NCI-H774 (cell line): Measurements from ENCODE around the gene LRRC53.
A peak's percentile ranks its signal among the peaks of the same experiment; 100 is the strongest.

Experiments
- DNase-seq: peaks from one replicate; lab custom pipeline; 2025; lab: John Stamatoyannopoulos, UW

Gene LRRC53

GRCh38 chr1:74496669-74497068, 15.7 kb downstream of the LRRC53 start:
- no peak for DNase-seq

DNA sequence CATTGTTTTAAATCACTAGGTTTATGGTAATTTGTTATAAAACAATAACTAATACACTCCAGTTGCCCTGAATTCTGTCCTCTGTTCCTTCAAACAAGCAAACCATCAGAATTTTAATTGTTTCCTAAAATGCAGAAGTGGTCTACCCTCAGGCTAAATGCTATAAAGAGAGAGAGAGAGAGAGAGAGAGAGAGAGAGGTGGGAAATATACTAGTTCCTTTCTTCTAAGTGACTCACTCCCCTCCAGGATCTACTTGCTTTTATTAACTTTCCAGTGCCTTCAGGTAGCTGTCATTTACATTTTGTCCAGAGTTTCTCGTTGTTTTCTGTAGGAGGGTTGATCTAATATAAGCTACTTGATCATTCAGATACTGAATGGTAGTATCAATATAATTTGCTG, 26.4 kb downstream of the LRRC53 start:
- DNase-seq = no peak

DNA sequence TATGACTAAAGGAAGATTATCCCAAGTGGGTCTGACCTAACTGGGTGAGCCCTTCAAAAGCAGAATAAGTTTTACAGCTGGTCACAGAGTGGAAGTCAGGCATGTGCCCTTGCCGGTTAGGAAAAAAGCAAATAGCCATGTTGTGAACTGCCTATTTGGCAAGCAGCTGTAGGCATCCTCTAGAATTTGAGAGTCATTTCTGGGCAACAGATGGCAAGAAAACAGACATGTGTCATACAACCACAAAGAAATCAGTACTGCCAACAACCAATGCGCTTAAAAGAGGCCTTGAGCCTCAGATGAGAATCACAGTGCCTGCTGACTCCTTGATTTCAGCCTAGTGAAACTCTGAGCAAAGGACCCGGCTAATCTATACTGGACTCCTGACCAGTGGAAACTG, 26.8 kb downstream of the LRRC53 start:
- DNase-seq = no peak

DNA sequence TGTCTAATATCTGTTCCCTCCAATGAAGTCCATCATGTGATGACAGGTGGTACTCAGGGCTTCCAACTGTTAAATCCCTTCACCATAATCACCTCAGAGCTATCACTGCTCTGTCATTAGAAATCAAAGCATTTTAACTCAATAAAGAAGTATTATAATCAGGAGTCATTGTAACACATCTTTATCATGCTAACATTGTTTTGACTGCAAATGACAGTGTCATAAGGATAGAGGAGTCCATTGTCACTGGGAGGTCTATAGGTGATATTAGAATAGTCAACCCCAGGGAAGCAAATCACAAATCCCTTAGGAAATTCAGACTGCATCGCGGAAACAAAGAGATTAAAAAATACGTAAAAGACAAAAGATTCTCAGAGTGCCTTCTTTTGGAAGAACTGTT, 30.8 kb downstream of the LRRC53 start:
- DNase-seq = no peak

GRCh38 chr1:74480068-74480467, 32.3 kb downstream of the LRRC53 start:
- DNase-seq = no peak

DNA sequence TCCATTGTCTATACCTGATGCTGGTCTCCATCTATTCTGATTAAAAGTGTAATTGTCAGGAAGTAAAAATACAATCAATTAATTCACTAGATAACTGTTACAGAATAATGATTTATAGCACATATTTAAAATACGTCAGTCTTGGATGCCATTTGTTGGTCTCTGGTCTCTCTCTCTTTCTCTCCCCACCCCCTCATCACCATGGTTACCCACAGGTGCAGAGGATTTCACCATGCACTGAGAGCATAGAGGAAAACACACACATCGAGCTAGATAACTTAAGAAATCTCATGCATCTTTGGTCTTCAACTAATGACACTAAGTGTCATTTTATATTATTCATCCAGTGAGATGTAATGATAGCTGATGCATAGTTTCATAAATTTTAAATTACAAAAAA, 33.4 kb downstream of the LRRC53 start:
- DNase-seq = peak; percentile 40

GRCh38 chr1:74474585-74474984, 37.8 kb downstream of the LRRC53 start:
- no peak for DNase-seq

DNA sequence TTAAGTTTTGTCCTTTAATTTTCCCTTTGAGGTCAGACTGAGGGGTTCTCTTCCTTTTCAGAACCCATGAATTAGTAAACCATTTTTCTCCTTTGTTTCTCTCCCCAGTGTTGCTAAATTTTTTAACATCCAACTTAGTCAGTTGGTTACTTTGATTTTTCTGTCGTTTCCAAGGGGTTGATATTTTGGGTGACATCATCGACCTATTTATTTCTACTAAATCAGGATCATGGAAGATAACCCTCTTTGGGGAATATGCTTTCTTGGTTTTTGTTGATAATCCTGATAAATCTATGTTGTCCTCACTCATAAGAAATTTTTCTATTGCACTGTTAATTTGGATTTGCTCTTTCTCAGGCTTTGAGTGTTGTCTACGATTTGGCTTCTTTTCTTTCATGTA, 40.9 kb downstream of the LRRC53 start:
- no peak for DNase-seq

- no peak for DNase-seq
Observed at GRCh38 chr1:74470936-74471335, 41.5 kb downstream of the LRRC53 start.

DNA sequence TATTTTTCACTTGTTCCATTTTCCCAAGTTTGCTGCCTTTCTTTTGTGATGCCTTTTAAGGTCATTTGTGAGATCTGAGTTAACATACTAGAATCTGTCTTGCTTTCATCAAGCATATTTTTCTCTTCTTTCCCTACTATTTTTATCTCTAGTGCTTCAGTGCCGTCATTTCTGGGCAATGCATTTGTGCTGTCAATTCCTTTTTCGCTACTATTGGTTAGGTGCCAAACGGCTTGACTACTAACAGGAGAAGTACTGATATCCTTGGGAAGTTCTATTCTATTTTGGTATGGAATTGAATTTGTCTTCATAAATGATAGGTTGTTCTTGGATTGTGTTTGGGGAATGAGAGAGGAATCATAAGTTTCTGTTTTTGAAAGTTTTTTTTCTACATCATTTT, 42.2 kb downstream of the LRRC53 start:
- DNase-seq = no peak

DNA sequence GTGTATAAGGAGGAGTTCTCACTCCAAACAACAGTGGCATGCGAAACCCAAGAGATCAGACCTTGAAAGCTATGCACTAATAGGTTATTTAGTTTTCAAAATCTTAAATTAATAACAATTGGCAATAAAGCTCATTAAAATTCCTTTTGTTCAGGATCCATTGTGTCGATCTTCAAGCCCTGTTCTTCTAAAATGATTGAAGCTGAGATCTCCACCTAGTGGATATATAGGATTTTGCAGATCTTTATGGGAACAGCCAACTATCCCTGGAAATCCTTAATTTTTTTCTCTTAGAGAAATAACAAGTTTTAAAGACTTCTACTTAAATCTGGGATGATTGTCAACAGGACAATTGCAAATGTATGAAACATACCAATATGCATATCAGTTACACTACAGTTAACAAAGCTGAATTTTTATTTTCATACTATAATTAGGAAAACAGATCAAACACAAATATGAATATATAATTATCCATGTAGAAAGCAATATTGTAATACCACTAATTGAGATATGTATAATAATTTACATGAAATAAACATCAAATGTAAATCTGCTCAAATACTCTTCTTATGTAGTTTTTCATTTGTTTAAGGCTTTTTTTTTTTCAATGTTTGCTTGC, 43.3 kb downstream of the LRRC53 start:
- peak; percentile 63 for DNase-seq

- DNase-seq = peak; percentile 91
Observed at GRCh38 chr1:74467786-74468377, 44.5 kb downstream of the LRRC53 start.

DNA sequence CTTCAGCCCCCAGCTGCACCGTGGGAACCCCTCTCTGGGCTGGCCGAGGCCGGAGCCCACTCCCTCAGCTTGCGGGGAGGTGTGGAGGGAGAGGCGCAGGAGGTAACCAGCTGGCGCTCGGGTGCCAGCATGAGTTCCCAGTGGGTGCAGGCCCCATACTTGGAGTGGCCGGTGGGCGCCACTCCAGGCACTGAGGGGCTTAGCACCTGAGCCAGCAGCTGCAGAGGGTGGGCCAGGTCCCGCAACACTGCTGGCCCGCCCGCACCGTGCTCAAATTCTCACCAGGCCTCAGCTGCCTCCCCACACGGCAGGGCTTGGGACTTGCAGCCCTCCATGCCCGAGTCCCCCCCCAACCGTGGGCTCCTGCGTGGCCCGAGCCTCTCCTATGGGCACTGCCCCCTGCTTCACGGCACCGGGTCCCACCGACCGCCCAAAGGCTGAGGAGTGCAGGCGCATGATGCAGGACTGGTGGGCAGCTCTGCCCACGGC, 47.2 kb downstream of the LRRC53 start:
- no peak for DNase-seq

GRCh38 chr1:74464037-74464436, 48.4 kb downstream of the LRRC53 start:
- DNase-seq = no peak

DNA sequence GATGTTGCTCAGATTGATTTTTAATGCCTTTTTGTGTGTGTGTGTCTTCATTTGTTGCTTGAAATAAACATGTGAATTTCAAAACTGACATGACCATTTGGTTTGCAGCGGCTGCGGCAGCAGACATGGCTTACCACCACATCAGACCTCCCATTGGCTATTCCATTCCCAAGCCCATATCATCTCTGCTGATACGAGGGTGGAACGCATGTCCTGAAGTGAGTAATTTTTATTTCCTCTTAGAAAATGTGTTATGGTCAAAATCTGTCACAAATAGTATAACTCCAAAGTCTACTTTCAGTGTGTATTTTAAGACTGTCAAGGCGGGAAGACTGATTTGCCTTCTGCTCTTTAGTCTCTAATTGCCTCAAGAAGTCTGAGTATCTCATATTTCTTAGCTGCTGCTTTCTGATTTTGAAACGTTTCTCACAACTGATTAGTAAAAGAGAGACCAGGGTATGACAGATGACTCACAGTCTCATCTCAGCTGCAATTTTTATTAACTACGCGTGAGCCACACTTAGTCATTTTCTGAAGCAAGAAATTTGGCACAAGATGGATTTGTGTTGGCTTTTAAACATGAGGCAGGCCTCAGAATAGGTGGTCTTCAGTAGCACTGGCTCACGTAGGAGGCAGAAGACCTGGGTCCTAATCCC, 49.0 kb downstream of the LRRC53 start:
- DNase-seq = no peak

GRCh38 chr1:74457253-74457652, 55.2 kb downstream of the LRRC53 start:
- no peak for DNase-seq

DNA sequence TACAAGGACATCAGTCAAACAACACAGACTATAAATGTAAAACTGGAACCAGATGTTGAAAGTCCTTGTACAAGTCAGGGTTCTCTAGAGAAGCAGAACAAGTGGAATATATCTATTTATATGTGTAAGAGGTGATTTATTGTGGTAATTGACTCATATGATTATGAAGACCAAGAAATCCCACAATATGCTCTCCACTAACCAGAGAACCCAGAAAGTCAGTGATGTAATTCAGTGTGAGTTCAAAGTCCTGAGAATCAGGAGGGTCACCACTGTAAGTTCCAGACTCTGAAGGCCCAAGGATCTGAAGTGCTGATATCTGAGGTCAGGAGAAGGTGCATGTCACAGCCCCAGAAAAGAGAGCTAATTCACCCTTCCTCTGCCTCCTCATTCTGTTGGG, 57.0 kb downstream of the LRRC53 start:
- no peak for DNase-seq

DNA sequence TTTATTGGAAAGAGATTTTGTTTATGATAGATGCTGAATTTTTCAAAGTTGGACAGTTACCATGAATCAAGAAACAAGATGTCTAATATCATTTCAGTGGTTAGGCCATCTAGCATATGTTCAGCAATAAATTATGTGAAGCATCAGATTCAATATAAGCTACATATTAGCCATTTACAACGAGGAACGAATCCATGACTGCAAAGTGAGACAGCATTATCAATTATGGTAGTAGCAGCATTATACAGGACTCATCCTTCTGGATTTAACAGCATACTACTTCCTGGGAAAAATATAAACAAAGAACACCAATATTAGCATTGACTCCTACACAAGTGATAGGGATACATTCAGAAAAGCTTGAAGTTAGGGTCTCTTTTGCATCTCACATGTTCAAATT, 59.1 kb downstream of the LRRC53 start:
- DNase-seq = no peak

- no peak for DNase-seq
Observed at GRCh38 chr1:74452035-74452434, 60.4 kb downstream of the LRRC53 start.

DNA sequence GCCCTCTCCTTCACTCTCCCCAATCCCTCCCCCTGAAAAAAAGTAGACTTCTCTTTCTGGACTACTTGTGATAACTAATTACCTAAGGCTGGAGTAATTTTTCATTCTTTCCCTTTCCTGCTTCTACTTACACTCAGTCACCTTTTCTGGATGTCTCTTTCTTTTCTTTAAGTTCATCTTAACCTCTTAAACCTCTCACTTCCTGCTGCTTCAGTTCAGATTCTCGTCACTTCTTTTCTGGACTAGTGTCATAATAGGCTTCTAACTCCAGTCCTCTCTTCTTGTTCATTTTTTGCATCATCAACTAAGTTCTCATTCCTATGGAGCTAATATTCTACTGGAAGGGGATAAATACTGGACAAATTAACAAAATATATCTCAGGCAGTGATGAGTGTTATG, 75.4 kb downstream of the LRRC53 start:
- no peak for DNase-seq

DNA sequence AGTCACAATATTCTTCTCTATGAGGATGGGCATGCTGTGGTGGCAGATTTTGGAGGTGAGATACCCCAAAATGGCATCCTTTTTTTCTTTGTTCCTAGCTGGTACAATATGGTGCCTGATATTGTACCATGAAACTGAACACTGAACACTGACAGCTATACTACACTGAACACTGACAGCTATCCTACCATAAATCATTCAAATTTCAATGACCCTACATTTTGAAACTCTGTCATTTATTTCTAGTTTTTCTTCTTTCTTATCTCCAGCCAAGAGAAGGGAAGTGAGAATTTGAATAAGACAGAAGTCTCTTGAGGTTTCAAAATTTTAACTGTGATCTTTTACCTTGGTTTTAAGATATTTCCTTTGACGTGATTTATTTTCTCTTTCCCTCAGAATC, 76.3 kb downstream of the LRRC53 start:
- no peak for DNase-seq

DNA sequence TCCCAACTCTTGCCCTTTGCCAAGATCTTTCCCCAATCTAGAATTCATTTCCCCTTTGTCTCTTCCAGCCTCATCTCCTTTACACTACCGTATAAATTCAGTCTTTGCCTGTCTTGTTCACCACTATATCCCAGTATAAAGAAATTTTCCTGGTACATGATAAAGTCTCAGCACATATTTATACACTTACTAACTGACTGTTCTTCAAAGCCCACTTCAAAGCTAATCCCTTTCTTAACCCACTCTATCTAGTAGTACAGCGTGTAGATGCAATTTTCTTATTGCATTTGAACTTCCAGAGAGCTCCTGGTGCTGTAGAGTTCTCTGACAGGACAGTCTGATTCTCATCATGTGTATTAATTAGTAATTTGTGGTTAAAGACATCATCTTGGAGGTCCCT, 78.1 kb downstream of the LRRC53 start:
- no peak for DNase-seq

- no peak for DNase-seq
Observed at GRCh38 chr1:74432325-74432724, 80.1 kb downstream of the LRRC53 start.

DNA sequence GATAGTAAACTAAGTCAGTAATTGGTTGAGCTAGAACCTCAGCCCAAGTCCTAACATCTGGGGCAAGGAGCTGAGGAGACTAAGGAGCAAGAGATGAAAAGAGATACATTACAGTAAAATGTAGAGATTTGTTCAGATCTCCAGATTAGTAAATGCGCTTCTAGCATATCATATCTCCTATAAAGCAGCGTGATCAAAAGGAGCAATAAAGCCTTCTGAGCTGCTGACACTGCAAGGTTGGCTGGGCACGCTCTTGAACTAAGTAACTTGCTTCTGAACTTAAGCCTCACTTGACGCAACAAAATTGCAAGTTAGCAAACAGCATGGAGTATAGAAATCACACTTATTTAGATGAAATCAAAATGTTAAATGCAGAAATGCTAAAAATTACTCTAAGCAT, 80.9 kb downstream of the LRRC53 start:
- no peak for DNase-seq
